ENCODE results near the gene DHRSX. TPM values are rescaled to one million over a fixed set of nuclear protein-coding genes. Genes with fewer than 3 reads are reported as not detected.
A peak's percentile ranks its signal among the peaks of the same experiment; 100 is the strongest.

Gene DHRSX
- total RNA-seq, 8 experiments from 2014 or later = 8.4 to 19.7 (median 13.6) TPM

DNA sequence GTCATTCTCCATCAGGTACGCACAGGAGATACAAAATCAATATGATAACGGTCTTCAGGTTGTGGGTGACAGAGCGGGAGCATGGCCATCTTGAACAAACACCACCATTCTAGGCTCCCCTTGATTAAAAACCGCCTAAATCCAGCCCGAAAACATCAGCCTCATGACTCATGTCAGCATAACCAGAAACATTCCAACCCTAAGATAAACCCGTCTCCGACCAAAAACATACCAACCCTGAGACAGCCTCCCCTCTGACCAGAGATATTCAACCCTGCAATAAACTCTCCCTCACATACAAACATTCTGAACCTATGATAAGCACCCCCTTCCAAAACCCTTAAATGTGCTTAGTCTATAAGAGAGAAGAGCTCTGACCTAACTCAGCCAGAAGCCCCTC is 157.9 kb downstream of the DHRSX start:
- no peak overlapping the region for H3K4me3 ChIP-seq
- in situ Hi-C loops (cut with MboI; ENCODE audit: low pct_unique_long_range_greater_than_20kb in 2 of 9, low sequenced_read_pairs in 9 of 9, unreplicated experiment in 9 of 9) = no loop called here
- H3K4me1 ChIP-seq (replicated peaks in 1 of 2) = peaks cover 7 to 8% of the 10 kb centered on the region in 2 donors
- 46 to 100% (median 86%) methylated on average over 2 to 7 of the region's 7 CpGs; no CpG with 5 or more reads in 2 of the 10 experiments for WGBS, 10 experiments
- no peak for ATAC-seq (replicated peaks in 6 of 8)
- H3K27ac ChIP-seq = peak overlapping the region in 1 of 2 donors; percentile 28

DNA sequence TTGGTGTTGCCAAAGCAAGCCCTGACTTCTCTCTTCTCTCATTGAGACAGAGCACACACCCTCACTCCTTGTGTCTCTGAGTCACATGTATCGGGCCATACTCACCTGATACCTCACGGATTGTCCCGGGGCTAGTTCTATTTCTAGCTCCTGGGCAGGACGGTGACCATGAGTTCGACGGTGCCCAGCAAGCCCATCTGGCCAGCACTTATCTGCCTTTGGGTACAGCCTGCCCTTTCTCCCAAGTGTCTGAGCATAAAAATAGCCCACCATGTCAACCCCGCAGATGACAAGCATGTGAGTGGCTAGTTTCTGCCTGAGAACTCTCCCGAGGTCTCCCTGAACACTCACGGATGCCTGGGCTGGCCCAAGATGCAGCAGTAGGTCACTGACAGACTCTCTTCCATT is 158.5 kb downstream of the DHRSX start:
- peak in 2 of 8 experiments; percentile 35 to 50 for ATAC-seq (replicated peaks in 6 of 8)
- 63 to 100% (median 83%) methylated on average over 1 to 6 of the region's 9 CpGs; no CpG with 5 or more reads in 6 of the 10 experiments for WGBS, 10 experiments
- Histone ChIP-seq H3K27ac (peak overlapping the region in 1 of 2 donors; percentile 28), H3K4me1 (replicated peaks in 1 of 2) (peaks cover 5 to 8% of the 10 kb centered on the region in 2 donors), H3K4me3 (no peak overlapping the region)
- in situ Hi-C loops (cut with MboI; ENCODE audit: low pct_unique_long_range_greater_than_20kb in 2 of 9, low sequenced_read_pairs in 9 of 9, unreplicated experiment in 9 of 9) = no loop called here

DNA sequence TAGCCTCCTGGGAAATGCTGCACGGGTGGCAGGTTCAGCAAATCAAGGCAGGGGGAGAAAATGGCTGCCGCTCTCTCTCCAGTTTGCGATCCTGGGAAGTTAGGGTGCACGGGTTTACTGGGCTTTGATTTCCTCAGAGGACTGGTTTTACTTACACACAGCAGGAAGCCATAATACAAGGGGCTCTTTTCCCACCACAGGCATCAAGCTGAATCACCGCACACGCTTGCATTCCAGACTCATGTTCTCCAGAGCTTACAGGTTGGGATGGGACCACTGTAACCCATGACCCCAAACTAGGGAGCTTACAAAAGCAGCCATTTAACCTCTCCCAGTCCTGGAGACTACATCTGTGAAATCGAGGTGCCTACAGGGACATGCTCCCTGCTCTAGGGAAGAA is 159.8 kb downstream of the DHRSX start:
- H3K27ac ChIP-seq = no peak overlapping the region
- H3K4me1 ChIP-seq (replicated peaks in 1 of 2) = peaks cover 5 to 8% of the 10 kb centered on the region in 2 donors
- 62 to 93% (median 88%) methylated on average over 2 to 7 of the region's 7 CpGs; no CpG with 5 or more reads in 5 of the 10 experiments for WGBS, 10 experiments
- ATAC-seq (replicated peaks in 6 of 8) = no peak
- in situ Hi-C loops (cut with MboI; ENCODE audit: low pct_unique_long_range_greater_than_20kb in 2 of 9, low sequenced_read_pairs in 9 of 9, unreplicated experiment in 9 of 9) = no loop called here
- no peak overlapping the region for H3K4me3 ChIP-seq

DNA sequence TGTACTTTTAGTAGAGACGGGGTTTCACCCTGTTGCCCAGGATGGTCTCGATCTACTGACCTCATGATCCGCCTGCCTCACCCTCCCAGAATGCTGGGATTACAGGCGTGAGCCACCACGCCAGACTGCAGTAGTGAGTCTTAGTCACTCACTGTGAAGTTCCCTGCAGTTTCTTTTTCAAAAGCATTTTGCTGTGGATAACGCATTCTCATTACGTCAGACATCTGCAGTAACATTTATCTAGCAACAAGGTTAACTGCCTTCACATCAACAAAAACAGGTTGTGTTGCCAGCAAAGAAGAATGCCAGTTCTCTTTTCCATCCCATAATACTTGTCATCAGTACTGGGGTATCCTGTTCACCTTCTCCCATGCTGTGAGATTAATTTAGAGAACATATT is 164.6 kb downstream of the DHRSX start:
- H3K4me1 ChIP-seq (replicated peaks in 1 of 2) = peaks cover 0 to 2% of the 10 kb centered on the region in 2 donors
- no peak overlapping the region for H3K4me3 ChIP-seq
- WGBS, 10 experiments = 80 to 100% (median 83%) methylated on average over 1 to 6 of the region's 7 CpGs; no CpG with 5 or more reads in 1 of the 10 experiments
- in situ Hi-C loops (cut with MboI; ENCODE audit: low pct_unique_long_range_greater_than_20kb in 2 of 9, low sequenced_read_pairs in 9 of 9, unreplicated experiment in 9 of 9) = no loop called here
- H3K27ac ChIP-seq = no peak overlapping the region
- no peak for ATAC-seq (replicated peaks in 6 of 8)

DNA sequence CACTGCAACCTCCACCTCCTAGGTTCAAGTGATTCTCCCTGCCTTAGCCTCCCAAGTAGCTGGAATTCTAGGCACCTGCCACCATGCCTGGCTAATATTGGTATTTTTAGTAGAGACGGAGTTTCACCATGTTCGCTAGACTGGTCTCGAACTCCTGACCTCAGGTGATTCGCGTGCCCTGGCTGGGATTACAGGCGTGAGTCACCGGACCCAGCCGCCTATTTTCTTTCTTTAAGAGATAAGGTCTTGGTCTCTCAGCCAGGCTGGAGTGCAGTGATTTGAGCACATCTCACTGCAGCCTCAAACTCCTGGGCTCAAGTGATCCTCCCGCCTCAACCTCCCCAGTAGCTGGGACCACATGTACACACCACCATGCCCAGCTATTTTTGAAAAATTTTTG is 166.5 kb downstream of the DHRSX start:
- peaks cover 0 to 2% of the 10 kb centered on the region in 2 donors for H3K4me1 ChIP-seq (replicated peaks in 1 of 2)
- no peak overlapping the region for H3K27ac ChIP-seq
- ATAC-seq (replicated peaks in 6 of 8) = no peak
- no peak overlapping the region for H3K4me3 ChIP-seq
- in situ Hi-C loops (cut with MboI; ENCODE audit: low pct_unique_long_range_greater_than_20kb in 2 of 9, low sequenced_read_pairs in 9 of 9, unreplicated experiment in 9 of 9) = no loop called here
- WGBS, 10 experiments = 75 to 100% (median 97%) methylated on average over 2 to 8 of the region's 9 CpGs; no CpG with 5 or more reads in 4 of the 10 experiments

DNA sequence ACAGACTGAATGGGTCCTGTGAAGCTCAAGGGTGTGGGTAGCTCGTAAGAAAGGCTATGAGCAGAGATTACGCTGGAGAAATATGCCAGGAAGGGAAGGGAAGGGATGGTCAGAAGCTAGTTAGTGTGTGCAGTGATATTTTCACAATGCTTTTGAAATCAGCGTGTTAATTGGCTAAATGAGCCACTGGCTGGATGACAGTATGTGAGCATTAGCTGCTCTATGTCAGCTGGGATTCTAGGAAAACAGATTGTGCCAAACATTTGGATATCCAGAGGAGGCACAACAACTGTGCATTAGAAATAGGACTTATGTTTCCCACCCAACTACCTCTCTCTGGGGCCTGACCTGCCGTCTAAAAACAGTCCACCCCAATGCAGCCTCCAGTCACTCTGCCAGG is 168.5 kb downstream of the DHRSX start:
- Histone ChIP-seq H3K4me1 (replicated peaks in 1 of 2) (peaks cover 0 to 2% of the 10 kb centered on the region in 2 donors), H3K27ac (no peak overlapping the region), H3K4me3 (no peak overlapping the region)
- in situ Hi-C loops (cut with MboI; ENCODE audit: low pct_unique_long_range_greater_than_20kb in 2 of 9, low sequenced_read_pairs in 9 of 9, unreplicated experiment in 9 of 9) = no loop called here
- WGBS, 10 experiments = 14 to 94% (median 69%) methylated on average over 1 to 4 of the region's 4 CpGs; no CpG with 5 or more reads in 2 of the 10 experiments
- ATAC-seq (replicated peaks in 6 of 8) = no peak

DNA sequence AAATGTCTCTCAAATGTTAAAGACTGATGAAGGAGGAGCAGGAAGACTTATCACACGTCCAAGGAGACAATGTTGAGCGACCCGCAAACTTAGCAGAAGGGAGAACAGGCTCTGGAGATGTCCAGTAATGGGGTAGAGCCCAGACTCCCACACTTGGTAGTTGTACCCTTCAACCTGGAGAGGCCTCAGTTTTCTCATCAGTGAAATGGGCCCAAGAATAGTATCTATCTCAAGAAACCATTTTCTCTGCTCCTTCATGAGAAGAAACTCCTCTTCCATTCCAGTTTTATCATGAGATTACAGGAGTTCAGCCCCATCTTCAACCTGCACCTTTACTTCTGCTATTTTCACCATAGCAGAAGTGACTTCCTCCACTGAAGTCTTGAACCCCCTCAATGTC is 169.9 kb downstream of the DHRSX start:
- H3K4me3 ChIP-seq = no peak overlapping the region
- in situ Hi-C loops (cut with MboI; ENCODE audit: low pct_unique_long_range_greater_than_20kb in 2 of 9, low sequenced_read_pairs in 9 of 9, unreplicated experiment in 9 of 9) = no loop called here
- no peak overlapping the region for H3K27ac ChIP-seq
- no peak for ATAC-seq (replicated peaks in 6 of 8)
- H3K4me1 ChIP-seq (replicated peaks in 1 of 2) = peaks cover 0 to 2% of the 10 kb centered on the region in 2 donors
- WGBS, 10 experiments = 67 to 100% (median 86%) methylated on average over 2 to 3 of the region's 3 CpGs; no CpG with 5 or more reads in 3 of the 10 experiments

DNA sequence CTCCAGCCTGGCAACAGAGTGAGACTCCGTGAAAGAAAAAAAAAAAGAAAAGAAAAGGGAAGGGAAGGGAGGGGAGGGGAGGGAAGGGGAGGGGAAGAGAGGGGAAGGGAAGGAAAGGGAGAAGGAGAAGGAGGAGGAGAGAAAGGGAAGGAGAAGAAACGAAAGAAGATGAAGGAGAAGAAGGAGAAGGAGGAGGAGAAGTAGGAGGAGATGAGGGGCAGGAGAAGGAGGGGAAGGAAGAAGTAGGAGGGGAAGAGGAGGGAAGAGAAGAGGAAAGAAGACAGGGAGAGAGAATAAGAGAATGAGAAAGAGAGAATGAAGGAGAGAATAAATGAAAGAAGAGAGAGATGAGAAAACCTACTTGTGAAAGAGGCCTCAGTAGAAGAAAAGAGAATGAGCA is 170.3 kb downstream of the DHRSX start:
- in situ Hi-C loops (cut with MboI; ENCODE audit: low pct_unique_long_range_greater_than_20kb in 2 of 9, low sequenced_read_pairs in 9 of 9, unreplicated experiment in 9 of 9) = no loop called here
- Histone ChIP-seq H3K4me1 (replicated peaks in 1 of 2) (peaks cover 0 to 2% of the 10 kb centered on the region in 2 donors), H3K4me3 (no peak overlapping the region), H3K27ac (no peak overlapping the region)
- ATAC-seq (replicated peaks in 6 of 8) = no peak
- WGBS, 10 experiments = 2 to 85% (median 44%) methylated on average over 1 of the region's 2 CpGs; no CpG with 5 or more reads in 6 of the 10 experiments

DNA sequence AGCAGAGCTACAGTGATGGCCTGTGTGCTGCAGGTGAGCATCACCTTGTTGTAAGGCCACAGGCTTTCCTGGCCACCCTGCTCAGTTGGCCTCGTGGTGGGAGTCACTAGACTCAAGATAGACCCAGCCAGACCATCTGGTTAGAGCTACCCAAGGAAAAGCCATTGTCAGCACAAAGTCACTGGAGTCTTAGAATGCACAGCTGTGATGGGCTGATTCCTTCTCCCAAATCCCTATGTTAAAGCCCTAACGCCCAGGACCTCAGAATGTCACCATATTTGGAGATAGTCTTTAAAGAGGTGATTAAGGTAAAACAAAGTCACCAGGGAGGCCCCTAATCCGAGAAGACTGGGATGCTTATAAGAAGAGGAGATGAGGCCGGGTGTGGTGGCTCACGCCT is 173.4 kb downstream of the DHRSX start:
- Histone ChIP-seq H3K4me3 (no peak overlapping the region), H3K27ac (no peak overlapping the region), H3K4me1 (replicated peaks in 1 of 2) (no peaks in the 10 kb centered on the region)
- in situ Hi-C loops (cut with MboI; ENCODE audit: low pct_unique_long_range_greater_than_20kb in 2 of 9, low sequenced_read_pairs in 9 of 9, unreplicated experiment in 9 of 9) = no loop called here
- ATAC-seq (replicated peaks in 6 of 8) = no peak
- WGBS, 10 experiments = 80 to 100% (median 82%) methylated on average over 1 to 4 of the region's 5 CpGs; no CpG with 5 or more reads in 6 of the 10 experiments

DNA sequence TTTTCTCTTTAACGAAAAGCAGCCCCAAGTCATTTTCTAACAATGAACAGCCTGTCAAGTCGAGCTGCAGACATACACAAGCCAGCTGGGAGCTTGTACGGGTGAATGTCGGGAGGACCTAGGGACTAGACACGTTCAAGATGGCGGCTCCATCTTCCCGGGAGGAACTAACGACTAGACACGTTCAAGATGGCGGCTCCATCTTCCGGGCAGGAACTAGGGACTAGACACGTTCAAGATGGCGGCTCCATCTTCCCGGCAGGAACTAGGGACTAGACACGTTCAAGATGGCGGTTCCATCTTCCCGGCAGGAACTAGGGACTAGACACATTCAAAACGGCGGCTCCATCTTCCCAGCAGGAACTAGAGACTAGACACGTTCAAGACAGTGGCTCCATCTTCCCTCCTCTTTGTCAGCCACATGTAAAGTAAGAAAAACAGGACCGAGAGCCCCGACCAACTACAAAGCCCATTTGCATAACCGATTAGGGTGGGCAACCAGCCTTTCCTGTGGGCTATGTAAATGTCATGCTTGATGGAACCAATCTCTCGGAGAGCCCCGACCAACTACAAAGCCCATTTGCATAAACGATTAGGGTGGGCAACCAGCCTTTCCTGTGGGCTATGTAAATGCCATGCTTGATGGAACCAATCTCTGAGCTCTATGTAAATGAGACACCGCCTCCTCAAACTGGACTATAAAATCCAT is 175.5 kb downstream of the DHRSX start:
- H3K27ac ChIP-seq = no peak overlapping the region
- in situ Hi-C loops (cut with MboI; ENCODE audit: low pct_unique_long_range_greater_than_20kb in 2 of 9, low sequenced_read_pairs in 9 of 9, unreplicated experiment in 9 of 9) = no loop called here
- peak overlapping the region in 1 of 5 donors; percentile 34 for H3K4me3 ChIP-seq
- 0 to 100% (median 92%) methylated on average over 1 to 22 of the region's 27 CpGs; no CpG with 5 or more reads in 1 of the 10 experiments for WGBS, 10 experiments
- ATAC-seq (replicated peaks in 6 of 8) = peak in 1 of 8 experiments; percentile 66
- no peaks in the 10 kb centered on the region for H3K4me1 ChIP-seq (replicated peaks in 1 of 2)

DNA sequence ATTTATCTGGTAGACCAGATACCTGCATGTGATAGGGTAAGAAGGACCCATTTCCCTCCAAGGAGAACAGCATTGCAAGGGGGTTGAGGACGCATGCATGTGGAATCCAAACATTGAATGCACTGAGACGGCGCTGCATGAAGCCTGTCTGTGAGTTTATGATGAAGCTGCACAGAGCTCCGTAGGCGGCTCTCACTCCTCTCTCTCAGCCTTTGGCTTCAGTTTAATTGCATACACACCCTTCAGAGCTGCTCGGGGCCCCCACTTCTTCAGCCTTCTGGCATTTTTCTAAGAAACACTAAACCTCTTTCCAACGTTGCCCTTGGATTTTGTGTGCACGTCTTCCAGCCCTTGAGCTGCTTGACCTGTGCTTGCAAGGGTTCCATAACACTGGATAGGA is 176.6 kb downstream of the DHRSX start:
- no peak overlapping the region for H3K27ac ChIP-seq
- no peaks in the 10 kb centered on the region for H3K4me1 ChIP-seq (replicated peaks in 1 of 2)
- ATAC-seq (replicated peaks in 6 of 8) = no peak
- H3K4me3 ChIP-seq = no peak overlapping the region
- in situ Hi-C loops (cut with MboI; ENCODE audit: low pct_unique_long_range_greater_than_20kb in 2 of 9, low sequenced_read_pairs in 9 of 9, unreplicated experiment in 9 of 9) = no loop called here
- 30 to 100% (median 71%) methylated on average over 1 to 5 of the region's 8 CpGs; no CpG with 5 or more reads in 3 of the 10 experiments for WGBS, 10 experiments

DNA sequence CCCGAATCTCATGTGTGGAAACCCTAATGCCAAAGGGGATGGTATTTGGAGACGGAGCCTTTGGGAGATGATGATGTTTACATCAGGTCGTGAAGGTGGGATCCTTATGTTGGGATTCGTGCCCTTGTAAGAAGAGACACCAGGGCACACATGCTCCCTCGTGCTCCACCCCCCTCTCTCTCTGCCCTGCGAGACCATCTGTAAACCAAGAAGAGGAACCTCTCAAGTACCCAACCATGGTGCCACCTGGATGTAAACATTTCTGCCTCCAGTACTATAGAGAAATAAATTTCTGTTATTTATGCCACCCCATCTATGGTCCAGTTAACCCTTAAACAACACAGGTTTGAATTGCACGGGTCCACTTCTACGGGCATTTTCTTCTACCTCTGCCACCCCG is 179.4 kb downstream of the DHRSX start:
- in situ Hi-C loops (cut with MboI; ENCODE audit: low pct_unique_long_range_greater_than_20kb in 2 of 9, low sequenced_read_pairs in 9 of 9, unreplicated experiment in 9 of 9) = no loop called here
- no peak for ATAC-seq (replicated peaks in 6 of 8)
- no peaks in the 10 kb centered on the region for H3K4me1 ChIP-seq (replicated peaks in 1 of 2)
- H3K27ac ChIP-seq = no peak overlapping the region
- no peak overlapping the region for H3K4me3 ChIP-seq
- 80 to 100% (median 81%) methylated on average over 1 to 7 of the region's 9 CpGs; no CpG with 5 or more reads in 5 of the 10 experiments for WGBS, 10 experiments

DNA sequence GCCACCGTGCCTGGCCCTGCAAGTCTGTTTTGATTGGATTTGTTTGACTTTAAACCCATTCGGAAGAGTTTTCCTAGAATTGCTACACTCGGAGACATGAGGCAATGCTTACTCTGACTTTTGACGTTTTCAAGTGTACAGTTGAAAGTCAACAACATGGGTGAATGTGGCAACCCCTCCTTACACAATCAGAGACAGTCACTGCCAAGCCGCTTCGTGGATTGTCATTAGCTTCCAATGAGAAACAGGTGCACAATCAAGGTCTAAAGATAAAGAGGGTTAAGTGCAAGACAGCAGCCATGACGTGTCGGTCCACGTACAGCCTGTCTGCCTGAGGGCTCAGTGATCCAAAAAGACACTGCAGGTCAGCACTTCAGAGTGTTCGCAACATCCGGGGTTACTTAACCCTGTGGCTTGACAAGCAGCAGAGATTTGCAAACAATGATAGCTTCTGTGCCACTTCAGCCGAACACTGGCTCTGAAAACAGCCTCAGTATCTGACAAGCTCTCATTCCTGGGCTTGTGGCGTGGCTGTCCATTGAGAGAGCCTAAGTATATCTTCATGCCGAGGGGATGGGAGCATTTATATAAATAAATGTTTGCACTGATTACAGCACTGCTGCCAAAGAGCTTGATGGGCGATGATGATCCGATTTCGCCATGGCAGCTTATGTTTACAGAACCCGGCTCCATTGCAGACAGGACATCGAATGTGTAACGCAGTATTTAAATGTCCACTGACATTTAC is 180.0 kb downstream of the DHRSX start:
- in situ Hi-C loops (cut with MboI; ENCODE audit: low pct_unique_long_range_greater_than_20kb in 2 of 9, low sequenced_read_pairs in 9 of 9, unreplicated experiment in 9 of 9) = no loop called here
- H3K4me3 ChIP-seq = no peak overlapping the region
- no peak overlapping the region for H3K27ac ChIP-seq
- WGBS, 10 experiments = 70 to 100% (median 87%) methylated on average over 3 to 9 of the region's 20 CpGs; no CpG with 5 or more reads in 3 of the 10 experiments
- no peaks in the 10 kb centered on the region for H3K4me1 ChIP-seq (replicated peaks in 1 of 2)
- ATAC-seq (replicated peaks in 6 of 8) = peak in 1 of 8 experiments; percentile 78

Measured in motor neuron (in vitro differentiated cells).